Measurements from ENCODE around the gene SPAAR. TPM values are rescaled to one million over a fixed set of nuclear protein-coding genes. Genes with fewer than 3 reads are reported as not detected.

Gene SPAAR
- total RNA-seq, 1 experiment from 2014 or later: not detected

GRCh38 chr9:35937227-35937626, 27.9 kb downstream of the SPAAR start:
- in situ Hi-C loops (cut with HindIII; ENCODE audit: low pct_unique_long_range_greater_than_20kb, low sequenced_read_pairs): no loop called here
- no peak for DNase-seq (ENCODE audit: low read depth)

- DNase-seq (ENCODE audit: low read depth): no peak
- in situ Hi-C loops (cut with HindIII; ENCODE audit: low pct_unique_long_range_greater_than_20kb, low sequenced_read_pairs): no loop called here
Measured at GRCh38 chr9:35938474-35939356, 29.4 kb downstream of the SPAAR start.

GRCh38 chr9:35939679-35940250, 30.5 kb downstream of the SPAAR start:
- in situ Hi-C loops (cut with HindIII; ENCODE audit: low pct_unique_long_range_greater_than_20kb, low sequenced_read_pairs): no loop called here
- no peak for DNase-seq (ENCODE audit: low read depth)

- in situ Hi-C loops (cut with HindIII; ENCODE audit: low pct_unique_long_range_greater_than_20kb, low sequenced_read_pairs): no loop called here
- DNase-seq (ENCODE audit: low read depth): no peak
Measured at GRCh38 chr9:35940458-35941407, 31.4 kb downstream of the SPAAR start.

GRCh38 chr9:35942286-35942685, 33.0 kb downstream of the SPAAR start:
- DNase-seq (ENCODE audit: low read depth): no peak
- in situ Hi-C loops (cut with HindIII; ENCODE audit: low pct_unique_long_range_greater_than_20kb, low sequenced_read_pairs): no loop called here

GRCh38 chr9:35944173-35944572, 34.9 kb downstream of the SPAAR start:
- in situ Hi-C loops (cut with HindIII; ENCODE audit: low pct_unique_long_range_greater_than_20kb, low sequenced_read_pairs): no loop called here
- no peak for DNase-seq (ENCODE audit: low read depth)

- DNase-seq (ENCODE audit: low read depth): no peak
- in situ Hi-C loops (cut with HindIII; ENCODE audit: low pct_unique_long_range_greater_than_20kb, low sequenced_read_pairs): no loop called here
Measured at GRCh38 chr9:35944841-35945240, 35.6 kb downstream of the SPAAR start.

GRCh38 chr9:35945341-35946018, 36.2 kb downstream of the SPAAR start:
- DNase-seq (ENCODE audit: low read depth): no peak
- in situ Hi-C loops (cut with HindIII; ENCODE audit: low pct_unique_long_range_greater_than_20kb, low sequenced_read_pairs): no loop called here

- no peak for DNase-seq (ENCODE audit: low read depth)
- in situ Hi-C loops (cut with HindIII; ENCODE audit: low pct_unique_long_range_greater_than_20kb, low sequenced_read_pairs): no loop called here
Measured at GRCh38 chr9:35948451-35948850, 39.2 kb downstream of the SPAAR start.

GRCh38 chr9:35948901-35949318, 39.6 kb downstream of the SPAAR start:
- DNase-seq (ENCODE audit: low read depth): peak; percentile 54
- in situ Hi-C loops (cut with HindIII; ENCODE audit: low pct_unique_long_range_greater_than_20kb, low sequenced_read_pairs): no loop called here

GRCh38 chr9:35951736-35952135, 42.4 kb downstream of the SPAAR start:
- DNase-seq (ENCODE audit: low read depth): no peak

GRCh38 chr9:35952526-35953191, 43.4 kb downstream of the SPAAR start:
- in situ Hi-C loops (cut with HindIII; ENCODE audit: low pct_unique_long_range_greater_than_20kb, low sequenced_read_pairs): no loop called here

More at GRCh38 chr9:35951736-35952135, 42.4 kb downstream of the SPAAR start:
- in situ Hi-C loops (cut with HindIII; ENCODE audit: low pct_unique_long_range_greater_than_20kb, low sequenced_read_pairs): no loop called here

GRCh38 chr9:35954942-35955546, 45.8 kb downstream of the SPAAR start:
- in situ Hi-C loops (cut with HindIII; ENCODE audit: low pct_unique_long_range_greater_than_20kb, low sequenced_read_pairs): no loop called here
- DNase-seq (ENCODE audit: low read depth): peak; percentile 57

More at GRCh38 chr9:35952526-35953191, 43.4 kb downstream of the SPAAR start:
- no peak for DNase-seq (ENCODE audit: low read depth)

- no peak for DNase-seq (ENCODE audit: low read depth)
- in situ Hi-C loops (cut with HindIII; ENCODE audit: low pct_unique_long_range_greater_than_20kb, low sequenced_read_pairs): no loop called here
Measured at GRCh38 chr9:35956651-35957050, 47.4 kb downstream of the SPAAR start.

- in situ Hi-C loops (cut with HindIII; ENCODE audit: low pct_unique_long_range_greater_than_20kb, low sequenced_read_pairs): no loop called here
- peak; percentile 14 for DNase-seq (ENCODE audit: low read depth)
Measured at GRCh38 chr9:35958104-35958837, 49.0 kb downstream of the SPAAR start, which contains the start of gene OR2S2. Gene OR2S2 (minus strand): TSS chr9:35958154. CDS start chr9:35958098, 56 bp downstream.

GRCh38 chr9:35960039-35960655, 50.9 kb downstream of the SPAAR start:
- in situ Hi-C loops (cut with HindIII; ENCODE audit: low pct_unique_long_range_greater_than_20kb, low sequenced_read_pairs): no loop called here
- no peak for DNase-seq (ENCODE audit: low read depth)
